NB4 (cell line): ENCODE data around the gene SCAND1.
"Not testable (repeated sequence)": the region's sequence is repeated elsewhere in the genome, so short reads cannot be mapped to it uniquely, and the experiment has no call there.

Source experiments
- POLR2A ChIP-seq: IDR thresholded peaks from 2 replicates; pipeline ENCODE4 v1.6.1; 2011; ENCODE audit warnings: mild to moderate bottlenecking; ENCODE audit not compliant: insufficient read length; ENCODE audit errors: extremely low read depth
- TF ChIP-seq, protein P1 (sequence below): IDR thresholded peaks from one replicate; pipeline ENCODE4 v1.5.1; 2012; ENCODE audit warnings: low read depth, low read length
- TF ChIP-seq, protein P2 (sequence below): IDR thresholded peaks from 2 replicates; pipeline ENCODE4 v1.6.1; 2011; ENCODE audit warnings: low read depth, low read length

DNA sequence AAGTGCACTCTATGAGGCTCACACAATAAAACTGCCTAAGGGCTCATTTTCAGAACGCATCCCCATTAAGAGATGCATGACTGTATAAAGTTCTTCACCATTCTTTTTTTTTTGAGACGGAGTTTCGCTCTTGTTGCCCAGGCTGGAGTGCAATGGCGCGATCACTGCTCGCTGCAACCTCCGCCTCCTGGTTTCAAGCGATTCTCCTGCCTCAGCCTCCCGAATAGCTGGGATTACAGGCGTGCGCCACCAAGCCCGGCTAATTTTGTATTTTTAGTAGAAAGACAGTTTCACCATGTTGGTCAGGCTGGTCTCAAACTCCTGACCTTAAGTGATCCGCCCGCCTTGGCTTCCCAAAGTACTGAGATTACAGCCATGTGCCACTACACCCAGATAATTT is 2.2 kb downstream of the SCAND1 start:
- TF ChIP-seq, protein P1, sequence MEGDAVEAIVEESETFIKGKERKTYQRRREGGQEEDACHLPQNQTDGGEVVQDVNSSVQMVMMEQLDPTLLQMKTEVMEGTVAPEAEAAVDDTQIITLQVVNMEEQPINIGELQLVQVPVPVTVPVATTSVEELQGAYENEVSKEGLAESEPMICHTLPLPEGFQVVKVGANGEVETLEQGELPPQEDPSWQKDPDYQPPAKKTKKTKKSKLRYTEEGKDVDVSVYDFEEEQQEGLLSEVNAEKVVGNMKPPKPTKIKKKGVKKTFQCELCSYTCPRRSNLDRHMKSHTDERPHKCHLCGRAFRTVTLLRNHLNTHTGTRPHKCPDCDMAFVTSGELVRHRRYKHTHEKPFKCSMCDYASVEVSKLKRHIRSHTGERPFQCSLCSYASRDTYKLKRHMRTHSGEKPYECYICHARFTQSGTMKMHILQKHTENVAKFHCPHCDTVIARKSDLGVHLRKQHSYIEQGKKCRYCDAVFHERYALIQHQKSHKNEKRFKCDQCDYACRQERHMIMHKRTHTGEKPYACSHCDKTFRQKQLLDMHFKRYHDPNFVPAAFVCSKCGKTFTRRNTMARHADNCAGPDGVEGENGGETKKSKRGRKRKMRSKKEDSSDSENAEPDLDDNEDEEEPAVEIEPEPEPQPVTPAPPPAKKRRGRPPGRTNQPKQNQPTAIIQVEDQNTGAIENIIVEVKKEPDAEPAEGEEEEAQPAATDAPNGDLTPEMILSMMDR, result not testable (repeated sequence)
- not testable (repeated sequence) for TF ChIP-seq POLR2A
- TF ChIP-seq, protein P2, sequence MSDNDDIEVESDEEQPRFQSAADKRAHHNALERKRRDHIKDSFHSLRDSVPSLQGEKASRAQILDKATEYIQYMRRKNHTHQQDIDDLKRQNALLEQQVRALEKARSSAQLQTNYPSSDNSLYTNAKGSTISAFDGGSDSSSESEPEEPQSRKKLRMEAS, result not testable (repeated sequence)
